Retinal pigment epithelial cell (primary cell): ENCODE measurements around the gene RCE1.
"Not testable (repeated sequence)": the region's sequence is repeated elsewhere in the genome, so short reads cannot be mapped to it uniquely, and the experiment has no call there.

ENCODE experiments used
- DNase-seq: peaks from one replicate; pipeline ENCODE4 v3.0.0-alpha.2; 2010; ENCODE audit warnings: low read depth
- H3K4me3 ChIP-seq: 2 replicates; pipeline ENCODE4 v1.5.1; 2011; ENCODE audit warnings: mild to moderate bottlenecking, low read length, control low read depth, moderate library complexity
- CTCF ChIP-seq: conservative IDR thresholded peaks from 2 replicates; pipeline ENCODE4 v1.5.1; 2011; ENCODE audit warnings: low read depth, low read length, control low read depth, inconsistent platforms

The RCE1 gene

GRCh38 chr11:66842896-66843775 is at the start of gene RCE1:
Gene RCE1 (plus strand): TSS chr11:66843441. CDS start chr11:66843456, 15 bp downstream.
- no peak for TF ChIP-seq CTCF
- H3K4me3 ChIP-seq = peak within 1 kb of the TSS; percentile 96
- DNase-seq = no peak

- not testable (repeated sequence) for H3K4me3 ChIP-seq, DNase-seq
Observed at GRCh38 chr11:66799815-66800214, 43.4 kb upstream of the RCE1 start.

GRCh38 chr11:66800720-66801428 is 42.4 kb upstream of the RCE1 start:
- no peak overlapping the region for H3K4me3 ChIP-seq
- DNase-seq = no peak

GRCh38 chr11:66809592-66809991 is 33.6 kb upstream of the RCE1 start:
- no peak overlapping the region for H3K4me3 ChIP-seq
- no peak for TF ChIP-seq CTCF
- no peak for DNase-seq

More at GRCh38 chr11:66800720-66801428, 42.4 kb upstream of the RCE1 start:
- TF ChIP-seq CTCF = no peak

GRCh38 chr11:66810576-66811185 is 32.6 kb upstream of the RCE1 start:
- TF ChIP-seq CTCF = no peak

GRCh38 chr11:66814678-66815077 is 28.6 kb upstream of the RCE1 start:
- no peak overlapping the region for H3K4me3 ChIP-seq
- peak; percentile 35 for DNase-seq
- no peak for TF ChIP-seq CTCF

More at GRCh38 chr11:66810576-66811185, 32.6 kb upstream of the RCE1 start:
- no peak for DNase-seq
- H3K4me3 ChIP-seq = no peak overlapping the region

GRCh38 chr11:66815646-66816045 is 27.6 kb upstream of the RCE1 start:
- no peak for DNase-seq
- no peak for TF ChIP-seq CTCF

More at GRCh38 chr11:66815646-66816045, 27.6 kb upstream of the RCE1 start:
- no peak overlapping the region for H3K4me3 ChIP-seq
